HG03139 (cell line): ENCODE results near the gene GDPGP1.
A peak's percentile ranks its signal among the peaks of the same experiment; 100 is the strongest.

Source experiments
- ATAC-seq: cut with Tn5 transposase; IDR thresholded peaks from one replicate; pipeline ENCODE4 v1.9.1; 2021; ENCODE audit not compliant: unreplicated experiment

Gene GDPGP1

DNA sequence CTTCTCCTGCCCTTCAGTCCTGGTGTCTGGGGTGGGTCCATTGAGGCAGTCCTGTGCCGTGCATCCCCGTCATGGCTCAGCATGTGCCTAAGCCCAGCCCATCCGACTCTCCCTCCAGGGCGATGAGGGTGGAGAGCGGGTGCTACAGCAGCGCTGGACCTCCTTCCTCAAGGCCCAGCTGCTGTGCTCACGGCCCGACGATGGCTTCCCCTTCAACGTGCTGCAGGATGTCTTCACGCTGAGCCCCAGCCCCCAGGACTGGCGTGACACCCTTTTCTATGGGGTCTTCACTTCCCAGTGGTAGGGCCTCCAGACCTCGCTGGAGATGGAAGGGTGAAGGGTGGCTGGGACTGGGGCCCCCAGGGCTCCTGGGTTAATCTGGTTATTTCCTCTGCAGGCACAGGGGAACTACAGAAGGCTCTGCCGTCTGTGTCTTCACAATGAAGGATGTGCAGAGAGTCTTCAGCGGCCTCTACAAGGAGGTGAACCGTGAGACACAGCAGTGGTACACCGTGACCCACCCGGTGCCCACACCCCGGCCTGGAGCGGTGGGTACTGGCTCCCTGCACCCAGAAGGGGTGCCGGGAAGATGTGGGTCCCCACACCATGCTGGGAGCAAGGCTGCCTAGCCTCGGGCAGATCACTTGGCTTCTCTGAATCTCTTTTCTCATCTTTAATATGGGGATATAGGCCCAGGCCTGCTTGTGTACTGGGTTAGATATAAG is 10.4 kb upstream of the GDPGP1 start:
- no peak for ATAC-seq

DNA sequence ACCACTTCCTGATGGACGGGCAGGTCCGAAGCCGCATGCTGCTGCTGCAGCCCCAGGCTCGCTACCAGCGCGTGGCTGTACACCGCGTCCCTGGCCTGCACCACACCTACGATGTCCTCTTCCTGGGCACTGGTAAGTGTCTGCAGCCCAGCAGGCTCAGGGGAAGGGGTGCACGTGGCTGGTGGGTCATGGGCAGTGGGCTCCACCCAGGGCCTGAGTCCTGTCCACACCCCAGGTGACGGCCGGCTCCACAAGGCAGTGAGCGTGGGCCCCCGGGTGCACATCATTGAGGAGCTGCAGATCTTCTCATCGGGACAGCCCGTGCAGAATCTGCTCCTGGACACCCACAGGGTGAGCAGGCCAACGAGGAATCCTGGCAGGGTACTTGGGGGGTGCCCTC is 9.0 kb upstream of the GDPGP1 start:
- no peak for ATAC-seq

GRCh38 chr15:90225504-90226234 is 8.3 kb upstream of the GDPGP1 start:
- ATAC-seq, result no peak

DNA sequence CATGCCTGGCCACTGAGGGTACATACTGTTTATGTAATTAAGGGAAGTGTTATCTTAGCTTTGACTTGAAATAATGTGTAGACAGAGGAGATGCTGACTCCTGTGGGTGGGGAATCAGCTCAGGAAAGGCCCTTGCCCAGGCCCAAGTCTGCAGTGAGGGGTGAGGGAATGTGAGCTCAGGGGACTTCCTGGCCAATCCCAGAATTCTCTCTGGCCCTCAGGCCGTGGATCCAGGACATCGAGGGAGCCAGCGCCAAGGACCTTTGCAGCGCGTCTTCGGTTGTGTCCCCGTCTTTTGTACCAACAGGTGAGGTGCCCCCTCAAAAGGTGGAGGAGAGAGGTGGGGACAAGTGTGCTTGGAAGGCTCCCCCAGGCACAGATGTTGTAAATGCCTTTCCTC is 6.7 kb upstream of the GDPGP1 start:
- no peak for ATAC-seq

- ATAC-seq, result no peak
These were observed 5.9 kb upstream of the GDPGP1 start for GRCh38 chr15:90227816-90228772.

GRCh38 chr15:90228960-90229359 is 5.0 kb upstream of the GDPGP1 start:
- ATAC-seq, result no peak

GRCh38 chr15:90230071-90230494 is 3.9 kb upstream of the GDPGP1 start:
- no peak for ATAC-seq

GRCh38 chr15:90230610-90231009 is 3.4 kb upstream of the GDPGP1 start:
- ATAC-seq, result no peak

DNA sequence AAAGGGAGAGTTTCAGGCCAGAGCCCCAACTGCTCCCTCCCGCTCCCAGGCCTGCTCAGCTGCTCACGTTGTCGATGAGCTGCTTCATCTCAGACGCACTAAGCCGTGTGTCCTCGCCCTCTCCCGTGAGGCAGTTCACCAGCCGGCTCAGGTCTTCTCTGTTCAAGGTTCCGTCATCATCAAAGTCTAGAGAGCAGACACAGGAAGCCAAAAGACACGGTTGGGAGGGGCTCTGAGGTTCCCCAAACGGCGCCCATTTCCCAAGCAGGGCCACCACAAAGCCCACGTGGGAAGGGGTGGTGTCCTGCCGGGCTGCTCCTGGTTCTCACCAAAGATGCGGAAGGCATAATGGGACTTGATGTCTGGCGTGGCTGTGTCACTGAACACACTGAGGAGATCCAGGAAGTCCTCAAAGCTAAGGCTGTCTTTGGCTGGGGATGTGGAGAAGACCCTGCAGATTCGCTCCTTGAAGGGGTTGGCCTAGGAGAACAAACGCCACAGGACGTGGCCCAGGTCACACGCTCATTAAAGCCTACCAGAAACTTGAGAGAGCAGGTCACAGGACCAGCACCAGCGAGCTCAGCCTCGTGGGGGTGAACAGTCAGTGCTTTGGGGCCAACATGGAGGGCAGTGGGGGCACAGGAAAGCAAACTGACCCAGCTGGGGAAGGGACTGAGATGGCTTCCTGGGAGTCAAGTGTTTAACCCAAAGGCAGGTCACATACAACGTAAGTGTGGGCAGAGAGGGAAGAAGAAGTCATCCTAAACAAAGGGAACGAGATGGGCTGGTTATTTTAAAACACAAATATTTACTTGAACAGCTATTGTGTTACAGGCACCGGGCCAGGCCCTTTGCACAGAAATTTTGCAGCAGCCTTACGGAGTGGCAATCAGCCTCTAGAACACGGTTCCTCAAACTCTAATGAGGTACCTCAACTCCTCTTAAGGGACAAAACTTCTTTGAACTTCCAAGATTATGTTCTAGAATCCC is 2.7 kb upstream of the GDPGP1 start:
- no peak for ATAC-seq

DNA sequence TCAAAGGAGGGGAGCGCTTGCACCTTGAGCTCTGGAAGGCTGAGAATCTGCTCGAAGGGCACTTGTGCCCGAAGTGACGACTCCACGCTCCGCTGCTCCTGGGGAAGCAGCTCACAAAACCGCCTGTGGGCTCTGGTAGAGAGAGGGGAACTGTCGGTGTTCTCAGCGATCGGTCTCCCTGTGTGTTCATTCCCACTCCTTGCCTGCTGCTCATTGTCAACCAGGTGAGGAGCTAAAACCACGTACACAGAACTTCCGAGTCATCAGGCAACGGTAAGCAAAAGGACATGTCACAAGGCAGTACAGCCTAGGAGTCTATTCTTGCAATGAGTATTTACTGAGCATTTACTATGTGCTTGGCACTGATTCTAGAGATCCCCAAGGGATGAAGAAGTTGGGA is 1.8 kb upstream of the GDPGP1 start:
- no peak for ATAC-seq

- ATAC-seq, result no peak
These were observed 1.0 kb upstream of the GDPGP1 start for GRCh38 chr15:90232941-90233386.

DNA sequence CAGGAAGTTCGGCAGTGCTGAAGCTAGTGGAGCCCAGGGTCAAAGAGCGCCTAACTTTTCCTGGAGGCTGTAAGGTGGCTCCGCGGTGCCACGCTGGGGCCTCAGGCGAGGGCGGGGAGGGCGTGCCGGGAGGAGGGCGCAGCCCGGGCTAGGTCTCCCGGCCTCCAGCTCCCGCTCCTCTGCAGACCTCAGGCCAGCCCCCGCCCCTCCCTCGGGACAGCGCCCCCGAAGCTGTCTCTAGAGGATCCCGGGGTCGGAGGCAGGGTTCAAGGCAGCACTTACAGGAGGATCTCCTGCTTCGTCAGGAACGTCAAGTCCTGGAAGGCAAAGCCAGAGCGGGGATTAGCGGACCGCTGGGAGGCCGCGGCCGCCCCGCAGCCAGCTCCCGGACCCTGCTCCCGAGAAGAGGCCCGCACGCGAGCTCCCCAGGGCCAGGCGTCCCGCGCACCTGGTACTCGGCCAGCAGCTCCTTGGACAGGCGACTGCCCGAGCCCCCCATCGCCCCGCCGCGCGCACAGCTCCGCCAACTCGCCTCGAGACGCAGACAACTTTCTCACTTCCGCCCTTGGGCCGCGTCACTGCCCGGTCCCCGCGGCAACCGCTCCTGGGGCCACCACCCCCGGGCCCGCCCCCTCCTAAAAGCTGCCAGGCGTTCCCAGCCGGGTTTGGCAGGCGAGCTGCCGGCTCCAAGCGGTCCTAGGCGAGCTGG is 468 bp upstream of the GDPGP1 start, which contains the start of gene CIB1:
Gene CIB1 (minus strand): TSS at position 555 of the 709 bp plus-strand sequence. CDS start 56 bp downstream, at position 499.
- peak; percentile 80 for ATAC-seq

DNA sequence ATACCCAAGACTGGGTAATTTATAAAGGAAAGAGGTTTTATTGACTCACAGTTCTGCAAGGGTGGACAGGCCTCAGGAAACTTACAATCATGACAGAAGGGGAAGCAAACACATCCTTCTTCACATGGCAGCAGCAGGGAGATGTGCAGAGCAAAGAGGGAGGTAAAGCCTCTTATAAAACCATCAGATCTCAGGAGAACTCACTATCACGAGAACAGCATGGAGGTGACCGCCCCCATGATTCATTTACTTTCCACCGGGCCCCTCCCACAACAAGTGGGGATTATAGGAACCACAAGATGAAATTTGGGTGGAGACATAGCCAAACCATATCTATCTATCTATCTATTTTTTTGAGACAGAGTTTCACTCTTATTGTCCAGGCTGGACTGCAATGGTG is 5.4 kb downstream of the GDPGP1 start:
- no peak for ATAC-seq

GRCh38 chr15:90240856-90241255 is 6.8 kb downstream of the GDPGP1 start:
- ATAC-seq, result no peak

DNA sequence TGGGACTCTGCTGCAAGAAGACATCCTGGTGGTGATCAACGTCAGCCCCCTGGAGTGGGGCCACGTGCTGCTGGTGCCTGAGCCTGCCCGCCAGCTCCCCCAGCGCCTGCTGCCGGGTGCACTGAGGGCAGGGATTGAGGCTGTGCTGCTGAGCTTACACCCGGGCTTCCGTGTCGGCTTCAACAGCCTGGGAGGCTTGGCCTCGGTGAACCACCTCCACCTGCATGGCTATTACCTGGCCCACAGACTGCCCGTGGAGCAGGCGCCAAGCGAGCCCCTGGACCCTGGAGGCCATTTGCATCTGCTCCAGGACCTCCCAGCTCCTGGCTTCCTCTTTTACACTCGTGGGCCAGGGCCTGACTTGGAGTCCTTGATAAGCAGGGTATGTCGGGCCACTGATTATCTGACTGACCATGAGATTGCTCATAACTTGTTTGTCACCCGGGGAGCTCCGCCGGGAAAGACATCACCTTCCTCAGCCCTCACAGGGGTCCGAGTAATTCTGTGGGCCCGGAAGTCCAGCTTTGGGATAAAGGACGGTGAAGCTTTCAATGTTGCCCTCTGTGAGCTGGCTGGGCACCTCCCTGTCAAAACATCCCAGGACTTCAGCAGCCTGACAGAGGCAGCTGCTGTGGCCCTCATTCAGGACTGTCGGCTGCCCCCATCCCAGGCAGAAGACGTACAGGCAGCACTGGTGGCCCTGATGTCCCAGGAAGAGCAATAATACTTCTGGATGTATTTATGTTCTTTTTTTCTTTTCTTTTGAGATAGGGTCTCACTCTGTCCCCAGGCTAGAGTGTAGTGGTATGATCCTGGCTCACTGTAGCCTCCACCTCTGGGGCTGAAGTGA is 7.6 kb downstream of the GDPGP1 start:
- no peak for ATAC-seq

- ATAC-seq, result no peak
These were observed 10.1 kb downstream of the GDPGP1 start for GRCh38 chr15:90243943-90244639.

DNA sequence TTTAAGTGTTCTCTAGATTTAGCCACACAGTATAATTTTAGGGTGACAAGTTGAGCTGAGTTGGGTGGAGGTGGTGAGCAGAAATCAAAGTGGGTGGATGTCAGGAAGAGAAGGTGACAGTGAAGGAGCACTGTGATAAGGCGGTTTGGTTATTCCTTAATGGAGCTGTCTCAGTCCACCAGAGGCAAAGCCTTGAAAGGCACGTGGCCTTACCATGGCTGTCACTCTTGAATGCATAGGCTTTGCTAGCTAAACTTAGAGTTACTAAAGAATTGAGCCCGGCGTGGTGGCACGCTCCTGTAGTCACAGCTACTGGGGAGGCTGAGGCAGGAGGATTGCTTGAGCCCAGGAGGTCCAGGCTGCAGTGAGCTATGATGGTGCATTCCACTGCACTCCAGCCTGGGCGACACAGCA is 14.8 kb downstream of the GDPGP1 start:
- no peak for ATAC-seq
